Ascending aorta (tissue), 2 donors: Measurements from ENCODE around the gene KIF26B. TPM values are rescaled to one million over a fixed set of nuclear protein-coding genes. Genes with fewer than 3 reads are reported as not detected.

ENCODE experiments used
- DNase-seq, 2 donors: peaks; one replicate each; pipeline ENCODE4 v3.0.0-alpha.2; 2019; ENCODE audit warnings: low spot score in 2 of 2
- H3K27ac ChIP-seq, 2 donors: fragments of 200-600 bp; sonication (generic); one replicate each; pipeline ENCODE4 v1.5.1; 2016 to 2017; ENCODE audit warnings: mild to moderate bottlenecking in 1 of 2
- H3K27me3 ChIP-seq: fragments of 200-600 bp; sonication (generic); one replicate; pipeline ENCODE4 v1.5.1; 2017
- H3K36me3 ChIP-seq, 2 donors: fragments of 200-600 bp; sonication (generic); one replicate each; pipeline ENCODE4 v1.5.1; 2016
- H3K4me1 ChIP-seq, 2 donors: fragments of 200-600 bp; sonication (generic); one replicate each; pipeline ENCODE4 v1.5.1; 2016 to 2017; ENCODE audit warnings: mild to moderate bottlenecking in 1 of 2
- H3K4me3 ChIP-seq, 2 donors: fragments of 200-600 bp; sonication (generic); one replicate each; pipeline ENCODE4 v1.5.1; 2016 to 2017; ENCODE audit warnings: mild to moderate bottlenecking in 1 of 2
- H3K9me3 ChIP-seq, 2 donors: fragments of 200-600 bp; sonication (generic); one replicate each; pipeline ENCODE4 v1.5.1; 2016
- intact Hi-C: fragments of 100-400 bp; cut with DNase I; formaldehyde crosslinking; loops from one replicate; pipeline ENCODE4 v1.15.1; 2023
- total RNA-seq: library from RNA; depleted of rRNA; stranded (reverse); fragments of >200 nt; gene quantifications from one replicate; pipeline ENCODE4 v1.1.0, GENCODE V29; 2016
- TF ChIP-seq, protein P1 (sequence below), 3 experiments: fragments of 200-600 bp in 2 of 3; fragments of 450-650 bp in 1 of 3; sonication (generic) in 2 of 3; IDR thresholded peaks; one replicate each; pipeline ENCODE4 v1.5.1; 2016 to 2019; ENCODE audit warnings: antibody characterized with exemption in 3 of 3, mild to moderate bottlenecking in 1 of 3, moderate library complexity in 1 of 3

Gene KIF26B
- total RNA-seq, 1 donor from 2014 or later = not detected

DNA sequence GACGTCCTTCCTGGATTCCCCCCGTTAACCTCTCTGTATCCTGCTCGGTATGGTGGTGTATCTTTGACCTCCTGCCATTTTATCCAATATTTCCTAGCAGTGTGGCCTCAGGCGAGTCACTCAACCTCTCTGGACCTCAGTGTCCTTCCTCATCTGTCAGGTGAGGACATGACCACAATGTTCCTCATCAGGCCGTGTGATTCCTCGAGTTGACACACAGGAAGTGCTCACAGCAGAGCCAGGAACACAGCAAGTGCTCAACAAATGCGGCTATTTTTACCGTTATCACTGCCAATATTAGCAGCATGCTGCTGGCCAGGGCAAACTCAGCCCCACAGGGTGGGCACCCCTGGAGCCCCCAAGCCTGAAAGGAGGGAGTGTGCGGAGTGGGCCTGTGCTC is 450.2 kb downstream of the KIF26B start:
- Histone ChIP-seq H3K9me3 (no peaks in the 10 kb centered on the region), H3K4me3 (no peak overlapping the region), H3K27me3 (no peaks in the 10 kb centered on the region), H3K36me3 (no peaks in the 10 kb centered on the region), H3K27ac (no peak overlapping the region), H3K4me1 (no peaks in the 10 kb centered on the region)
- no peak for DNase-seq
- TF ChIP-seq, protein P1, sequence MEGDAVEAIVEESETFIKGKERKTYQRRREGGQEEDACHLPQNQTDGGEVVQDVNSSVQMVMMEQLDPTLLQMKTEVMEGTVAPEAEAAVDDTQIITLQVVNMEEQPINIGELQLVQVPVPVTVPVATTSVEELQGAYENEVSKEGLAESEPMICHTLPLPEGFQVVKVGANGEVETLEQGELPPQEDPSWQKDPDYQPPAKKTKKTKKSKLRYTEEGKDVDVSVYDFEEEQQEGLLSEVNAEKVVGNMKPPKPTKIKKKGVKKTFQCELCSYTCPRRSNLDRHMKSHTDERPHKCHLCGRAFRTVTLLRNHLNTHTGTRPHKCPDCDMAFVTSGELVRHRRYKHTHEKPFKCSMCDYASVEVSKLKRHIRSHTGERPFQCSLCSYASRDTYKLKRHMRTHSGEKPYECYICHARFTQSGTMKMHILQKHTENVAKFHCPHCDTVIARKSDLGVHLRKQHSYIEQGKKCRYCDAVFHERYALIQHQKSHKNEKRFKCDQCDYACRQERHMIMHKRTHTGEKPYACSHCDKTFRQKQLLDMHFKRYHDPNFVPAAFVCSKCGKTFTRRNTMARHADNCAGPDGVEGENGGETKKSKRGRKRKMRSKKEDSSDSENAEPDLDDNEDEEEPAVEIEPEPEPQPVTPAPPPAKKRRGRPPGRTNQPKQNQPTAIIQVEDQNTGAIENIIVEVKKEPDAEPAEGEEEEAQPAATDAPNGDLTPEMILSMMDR (IDR thresholded peaks at IDR 0.05) = no peak
- intact Hi-C loops = no loop called here

DNA sequence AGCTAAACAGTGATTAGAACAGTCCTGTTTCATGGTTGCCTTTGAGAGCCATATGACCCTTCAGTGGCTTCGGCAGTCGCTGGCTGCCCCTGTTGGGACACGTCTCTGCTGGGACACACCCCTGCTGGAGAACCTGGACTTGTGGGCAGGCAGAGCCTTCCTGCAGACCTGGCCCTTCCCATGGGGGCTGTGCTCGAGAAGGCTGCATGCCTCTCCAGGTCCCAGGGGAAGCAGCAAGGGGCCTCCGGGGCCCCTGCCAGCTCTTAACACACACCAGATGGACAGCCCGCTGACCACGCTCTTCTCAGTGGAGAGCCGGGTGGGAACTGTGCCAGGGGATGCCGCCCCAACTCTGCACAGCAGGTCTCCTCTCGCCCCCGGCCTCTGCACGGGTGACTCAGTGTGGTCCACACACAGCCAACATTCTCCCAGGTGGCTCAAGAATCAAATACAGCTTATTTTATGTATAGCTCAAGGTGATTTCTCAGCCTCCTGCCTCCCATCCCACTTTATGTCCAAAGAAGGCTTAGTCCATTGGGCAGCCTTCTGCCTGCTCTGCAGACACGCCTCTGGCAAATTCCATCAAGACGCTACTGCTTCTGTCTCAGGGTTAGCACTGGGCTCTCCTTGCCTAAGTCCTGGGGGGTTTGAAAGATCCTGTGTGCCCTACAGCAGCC is 450.8 kb downstream of the KIF26B start:
- intact Hi-C loops = no loop called here

GRCh38 chr1:245606157-245606725 is 451.5 kb downstream of the KIF26B start:
- no peaks in the 10 kb centered on the region for H3K9me3 ChIP-seq
- DNase-seq = no peak
- TF ChIP-seq, protein P1 (IDR thresholded peaks at IDR 0.05) = no peak
- no peaks in the 10 kb centered on the region for H3K36me3 ChIP-seq
- H3K4me3 ChIP-seq = no peak overlapping the region
- no peaks in the 10 kb centered on the region for H3K4me1 ChIP-seq
- no peak overlapping the region for H3K27ac ChIP-seq
- no peaks in the 10 kb centered on the region for H3K27me3 ChIP-seq
- intact Hi-C loops = no loop called here

More for the DNA sequence above, 450.8 kb downstream of the KIF26B start:
- no peaks in the 10 kb centered on the region for H3K4me1 ChIP-seq
- TF ChIP-seq, protein P1 (IDR thresholded peaks at IDR 0.05) = no peak
- H3K36me3 ChIP-seq = no peaks in the 10 kb centered on the region
- H3K9me3 ChIP-seq = no peaks in the 10 kb centered on the region
- H3K27me3 ChIP-seq = no peaks in the 10 kb centered on the region
- no peak overlapping the region for H3K27ac ChIP-seq
- H3K4me3 ChIP-seq = no peak overlapping the region
- DNase-seq = no peak

GRCh38 chr1:245608271-245608670 is 453.5 kb downstream of the KIF26B start:
- intact Hi-C loops = no loop called here
- no peak overlapping the region for H3K27ac ChIP-seq
- DNase-seq = no peak
- no peaks in the 10 kb centered on the region for H3K27me3 ChIP-seq
- TF ChIP-seq, protein P1 (IDR thresholded peaks at IDR 0.05) = no peak
- no peak overlapping the region for H3K4me3 ChIP-seq
- H3K4me1 ChIP-seq = no peaks in the 10 kb centered on the region
- no peaks in the 10 kb centered on the region for H3K9me3 ChIP-seq
- no peaks in the 10 kb centered on the region for H3K36me3 ChIP-seq

- Histone ChIP-seq H3K27ac (no peak overlapping the region), H3K27me3 (no peaks in the 10 kb centered on the region), H3K36me3 (no peaks in the 10 kb centered on the region), H3K9me3 (no peaks in the 10 kb centered on the region), H3K4me3 (no peak overlapping the region), H3K4me1 (no peaks in the 10 kb centered on the region)
- intact Hi-C loops = no loop called here
- DNase-seq = no peak
- TF ChIP-seq, protein P1 (IDR thresholded peaks at IDR 0.05) = no peak
Observed at GRCh38 chr1:245609354-245610150, 454.8 kb downstream of the KIF26B start.
